Activated CD8-positive, alpha-beta T cell treated with anti-CD3 and anti-CD28 coated beads, Interleukin-2, amount 10 ng/mL, durations not matched to agents 7 days and 5 days (primary cell): ENCODE measurements around the gene GCC2. TPM values are rescaled to one million over a fixed set of nuclear protein-coding genes. Genes with fewer than 3 reads are reported as not detected.

Experiments
- ATAC-seq: fragments of 150-1000 bp; cut with Tn5 transposase; one replicate; pipeline ENCODE4 v1.10.0; 2021; ENCODE audit warnings: moderate library complexity
- CTCF ChIA-PET: fragments of 350-600 bp; sonication (Branson Sonifier 250); formaldehyde crosslinking; loops from one replicate; lab custom pipeline; 2021; ENCODE audit warnings: antibody characterized with exemption; lab: Charles Lee
- POLR2A ChIA-PET: fragments of 350-600 bp; sonication (Branson Sonifier 250); formaldehyde crosslinking; loops from one replicate; lab custom pipeline; 2021; ENCODE audit warnings: antibody characterized with exemption; lab: Charles Lee
- DNase-seq: peaks from one replicate; pipeline ENCODE4 v3.0.0-alpha.2; 2020
- H3K27ac Mint-ChIP-seq: one replicate; pipeline ENCODE4 v1.8.0; 2021; ENCODE audit warnings: mild to moderate bottlenecking, mixed read lengths
- H3K27me3 Mint-ChIP-seq: one replicate; pipeline ENCODE4 v1.8.0; 2021; ENCODE audit warnings: low read depth, mixed read lengths
- H3K36me3 Mint-ChIP-seq: one replicate; pipeline ENCODE4 v1.8.0; 2021; ENCODE audit warnings: low read depth, mixed read lengths
- H3K4me1 Mint-ChIP-seq: one replicate; pipeline ENCODE4 v1.8.0; 2021; ENCODE audit warnings: low read depth, mixed read lengths
- H3K4me3 Mint-ChIP-seq: one replicate; pipeline ENCODE4 v1.8.0; 2021; ENCODE audit warnings: mild to moderate bottlenecking, mixed read lengths
- H3K9me3 Mint-ChIP-seq: one replicate; pipeline ENCODE4 v1.8.0; 2022; ENCODE audit warnings: mixed read lengths; ENCODE audit not compliant: insufficient read depth
- total RNA-seq, 2 experiments: library from RNA; stranded (reverse); gene quantifications; one replicate each; pipeline ENCODE4 v1.2.3, GENCODE V29; 2021

Gene GCC2
- total RNA-seq, 2 experiments from 2014 or later = 38.8 to 41.4 TPM

DNA sequence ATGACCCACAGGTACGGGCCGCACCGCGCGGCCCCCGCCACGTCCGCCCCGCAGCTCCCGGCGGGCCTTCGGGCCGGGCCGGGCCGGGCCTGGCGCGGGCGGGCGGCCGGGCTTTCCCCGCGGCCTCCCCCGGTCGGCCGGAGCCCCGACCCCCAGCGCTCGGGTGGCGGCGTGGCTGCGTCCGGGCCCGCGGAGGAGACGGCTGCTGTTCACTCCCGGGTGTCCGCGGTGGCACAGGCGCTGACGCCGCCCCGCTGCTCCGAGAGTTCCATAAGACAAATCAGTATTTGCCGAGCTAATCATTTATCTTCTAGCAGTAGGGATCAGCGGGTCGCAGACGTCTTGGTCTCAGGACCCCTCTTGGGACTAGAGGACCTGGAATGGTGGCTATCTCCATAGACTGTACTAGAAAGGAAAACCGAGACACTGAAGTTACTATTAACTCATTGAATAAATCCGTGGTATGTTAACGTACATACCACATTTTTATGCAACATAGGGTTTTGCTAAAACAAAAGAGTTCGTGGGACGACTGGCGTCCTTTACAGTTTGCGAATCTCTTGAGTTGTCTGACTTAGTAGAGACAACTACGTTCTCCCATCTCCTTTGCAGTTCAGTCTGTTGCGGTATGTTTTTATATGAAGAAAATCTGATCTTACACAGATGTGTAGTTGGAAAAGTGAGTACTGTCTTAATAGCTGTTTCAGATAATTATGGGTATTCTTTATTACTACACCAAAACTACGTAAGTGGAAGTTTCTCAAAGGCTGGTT is 85.8 kb downstream of the GCC2 start:
- ChIA-PET POLR2A (interaction anchor here (1.2 to 1.5 kb wide), 2 partner anchors 86 kb away, joined by 3 to 4 read pairs; partner anchors contain the start of gene GCC2), CTCF (interaction anchor here (1.1 to 1.8 kb wide), 4 partner anchors 25 to 184 kb away, joined by 3 to 12 read pairs (median 6); partner anchors contain the start of gene RANBP2)
- Mint-ChIP-seq H3K27me3 (no peaks in the 10 kb centered on the region), H3K9me3 (no peaks in the 10 kb centered on the region), H3K27ac (peak overlapping the region; percentile 97), H3K4me3 (peak overlapping the region; percentile 94), H3K4me1 (peaks cover 39% of the 10 kb centered on the region), H3K36me3 (peaks cover 4% of the 10 kb centered on the region)
- ATAC-seq = peak; percentile 34
- DNase-seq = peak; percentile 53

DNA sequence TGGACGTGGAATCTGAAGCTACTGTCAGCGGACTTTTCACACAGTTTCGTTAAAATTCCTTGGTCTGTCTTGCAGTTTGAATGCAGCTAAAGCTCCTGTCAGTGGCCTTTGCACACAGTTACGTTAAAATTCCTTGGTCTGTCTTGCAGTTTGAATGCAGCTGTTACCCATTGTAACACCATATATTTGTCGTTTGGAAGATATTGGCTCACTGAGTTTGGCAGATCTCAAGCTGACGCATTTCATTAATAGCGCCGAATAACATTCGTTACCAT is 86.3 kb downstream of the GCC2 start:
- peak overlapping the region; percentile 93 for H3K4me3 Mint-ChIP-seq
- peaks cover 4% of the 10 kb centered on the region for H3K36me3 Mint-ChIP-seq
- peaks cover 39% of the 10 kb centered on the region for H3K4me1 Mint-ChIP-seq
- H3K27ac Mint-ChIP-seq = no peak overlapping the region
- ATAC-seq (no peak), DNase-seq (no peak)
- H3K9me3 Mint-ChIP-seq = no peaks in the 10 kb centered on the region
- ChIA-PET POLR2A (interaction anchor here (1.2 kb wide), 1 partner anchor 86 kb away, joined by 3 read pairs; the partner anchor contains the start of gene GCC2), CTCF (interaction anchor here (0.9 to 1.8 kb wide), 5 partner anchors 14 to 184 kb away, joined by 3 to 12 read pairs (median 3); partner anchors contain the start of gene RANBP2)
- no peaks in the 10 kb centered on the region for H3K27me3 Mint-ChIP-seq

DNA sequence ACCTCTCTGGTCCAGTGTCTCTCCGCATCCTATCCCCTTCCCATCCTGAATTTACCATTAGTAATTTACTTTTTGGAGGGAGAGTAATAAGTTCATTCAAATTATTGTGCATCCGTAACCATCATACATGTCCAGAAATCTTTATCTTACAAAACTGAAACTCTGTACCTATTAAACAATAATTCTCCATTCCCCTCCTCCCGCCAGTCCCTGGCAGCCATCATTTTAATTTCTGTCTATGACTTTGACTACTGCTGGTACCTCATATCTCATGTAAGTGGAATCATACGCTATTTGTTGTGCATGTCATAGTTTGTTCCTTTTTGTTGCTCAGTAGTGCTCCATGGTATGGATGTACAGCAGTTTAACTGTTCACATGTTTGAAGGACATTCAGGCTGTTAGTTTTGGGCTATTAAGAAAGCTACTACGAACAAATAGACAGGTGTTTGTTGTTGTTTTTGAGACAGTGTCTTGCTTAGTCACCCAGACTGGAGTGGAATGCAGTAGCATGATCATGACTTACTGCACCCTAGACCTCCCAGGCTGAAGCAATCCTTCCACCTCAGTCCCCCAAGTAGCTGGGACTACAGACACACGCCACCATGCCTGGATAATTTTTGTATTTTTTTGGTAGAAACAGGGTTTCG is 87.3 kb downstream of the GCC2 start:
- H3K9me3 Mint-ChIP-seq = no peaks in the 10 kb centered on the region
- H3K4me1 Mint-ChIP-seq = peaks cover 33% of the 10 kb centered on the region
- H3K27ac Mint-ChIP-seq = no peak overlapping the region
- H3K36me3 Mint-ChIP-seq = peaks cover 4% of the 10 kb centered on the region
- ChIA-PET CTCF (interaction anchor here (0.9 to 1.8 kb wide), 5 partner anchors 13 to 183 kb away, joined by 3 to 12 read pairs (median 3); partner anchors contain the start of gene RANBP2), POLR2A (interaction anchor here (1.2 kb wide), 1 partner anchor 87 kb away, joined by 3 read pairs; the partner anchor contains the start of gene GCC2)
- peak overlapping the region; percentile 39 for H3K4me3 Mint-ChIP-seq
- no peaks in the 10 kb centered on the region for H3K27me3 Mint-ChIP-seq
- no peak for ATAC-seq
- DNase-seq = no peak

DNA sequence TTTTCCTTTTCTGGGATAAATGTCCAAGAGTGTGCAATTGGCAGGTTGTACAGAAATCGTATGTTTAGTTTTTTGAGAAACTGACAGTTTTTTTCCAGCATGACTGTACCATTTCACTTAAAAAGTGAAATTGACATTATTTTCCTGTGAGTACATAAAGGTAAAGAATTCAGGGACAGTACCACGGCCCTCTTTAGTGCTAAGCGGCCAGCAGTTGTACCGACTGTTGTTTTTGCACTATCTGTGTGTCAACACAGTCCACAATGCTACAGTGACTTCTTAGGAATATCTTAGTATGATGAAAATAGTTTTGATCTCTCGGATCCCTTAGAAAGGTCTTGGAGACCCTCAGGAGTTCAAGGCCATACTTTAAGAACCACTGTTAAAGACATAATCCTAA is 87.9 kb downstream of the GCC2 start:
- no peak for ATAC-seq
- Mint-ChIP-seq H3K27me3 (no peaks in the 10 kb centered on the region), H3K27ac (no peak overlapping the region), H3K4me3 (no peak overlapping the region), H3K9me3 (no peaks in the 10 kb centered on the region), H3K36me3 (peaks cover 4% of the 10 kb centered on the region), H3K4me1 (peaks cover 32% of the 10 kb centered on the region)
- ChIA-PET POLR2A (no interaction called here), CTCF (interaction anchor here (1.4 kb wide), 1 partner anchor 19 kb away, joined by 3 read pairs; no protein-coding TSS in a partner anchor)
- DNase-seq = no peak

DNA sequence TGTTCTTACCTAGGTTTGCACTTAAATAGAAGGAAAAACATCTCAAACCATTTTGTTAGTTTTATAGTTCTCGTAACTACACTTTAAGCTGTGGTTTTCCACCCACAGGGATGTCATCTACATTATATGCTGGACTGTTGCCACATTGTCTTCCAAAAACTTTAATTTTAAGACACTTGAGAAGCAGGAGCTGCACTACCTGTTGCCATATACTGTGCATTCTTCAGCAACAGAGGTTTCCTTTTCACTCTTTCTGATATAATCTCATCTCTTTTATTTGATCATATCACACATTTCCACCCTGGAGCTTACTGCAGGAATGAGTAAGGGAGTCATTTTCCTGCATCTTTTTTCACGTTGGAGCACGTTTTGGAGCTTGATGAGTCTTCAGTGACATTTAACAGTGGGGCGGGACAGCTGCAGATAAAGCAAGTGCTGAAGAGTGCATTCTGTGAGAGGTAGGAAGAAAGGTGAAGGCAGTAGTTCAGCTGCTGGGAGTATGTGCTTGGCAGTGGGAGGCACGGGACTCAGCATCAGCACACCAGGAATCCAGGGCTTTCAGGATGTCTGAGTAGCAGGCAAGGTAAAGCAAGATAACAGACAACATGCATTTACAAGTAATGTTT is 89.1 kb downstream of the GCC2 start:
- Mint-ChIP-seq H3K27ac (no peak overlapping the region), H3K4me1 (peaks cover 29% of the 10 kb centered on the region), H3K36me3 (peaks cover 11% of the 10 kb centered on the region), H3K4me3 (no peak overlapping the region), H3K9me3 (no peaks in the 10 kb centered on the region), H3K27me3 (no peaks in the 10 kb centered on the region)
- POLR2A ChIA-PET = no interaction called here
- ATAC-seq (no peak), DNase-seq (no peak)
- CTCF ChIA-PET = interaction anchor here (1.0 kb wide), 2 partner anchors 12 to 46 kb away, joined by 3 to 4 read pairs; no protein-coding TSS in a partner anchor

GRCh38 chr2:108541451-108541850 is 92.4 kb downstream of the GCC2 start:
- Mint-ChIP-seq H3K27ac (no peak overlapping the region), H3K4me1 (peaks cover 13% of the 10 kb centered on the region), H3K36me3 (peaks cover 13% of the 10 kb centered on the region), H3K4me3 (no peak overlapping the region), H3K9me3 (no peaks in the 10 kb centered on the region), H3K27me3 (no peaks in the 10 kb centered on the region)
- ChIA-PET CTCF (interaction anchor here (1.2 to 2.3 kb wide), 3 partner anchors 43 to 95 kb away, joined by 4 to 8 read pairs (median 8); no protein-coding TSS in a partner anchor), POLR2A (interaction anchor here (0.9 to 2.2 kb wide), 2 partner anchors 8 to 23 kb away, joined by 3 to 7 read pairs; partner anchors contain the start of gene LIMS1)
- ATAC-seq (no peak), DNase-seq (no peak)

GRCh38 chr2:108542071-108542470 is 93.1 kb downstream of the GCC2 start:
- POLR2A ChIA-PET = interaction anchor here (2.2 kb wide), 1 partner anchor 8 kb away, joined by 7 read pairs; the partner anchor contains the start of gene LIMS1
- H3K4me3 Mint-ChIP-seq = no peak overlapping the region
- peaks cover 11% of the 10 kb centered on the region for H3K4me1 Mint-ChIP-seq
- no peak overlapping the region for H3K27ac Mint-ChIP-seq
- no peaks in the 10 kb centered on the region for H3K9me3 Mint-ChIP-seq
- peaks cover 13% of the 10 kb centered on the region for H3K36me3 Mint-ChIP-seq
- ATAC-seq (no peak), DNase-seq (no peak)
- H3K27me3 Mint-ChIP-seq = no peaks in the 10 kb centered on the region
- CTCF ChIA-PET = interaction anchor here (1.2 to 2.3 kb wide), 3 partner anchors 42 to 95 kb away, joined by 4 to 8 read pairs (median 8); no protein-coding TSS in a partner anchor

DNA sequence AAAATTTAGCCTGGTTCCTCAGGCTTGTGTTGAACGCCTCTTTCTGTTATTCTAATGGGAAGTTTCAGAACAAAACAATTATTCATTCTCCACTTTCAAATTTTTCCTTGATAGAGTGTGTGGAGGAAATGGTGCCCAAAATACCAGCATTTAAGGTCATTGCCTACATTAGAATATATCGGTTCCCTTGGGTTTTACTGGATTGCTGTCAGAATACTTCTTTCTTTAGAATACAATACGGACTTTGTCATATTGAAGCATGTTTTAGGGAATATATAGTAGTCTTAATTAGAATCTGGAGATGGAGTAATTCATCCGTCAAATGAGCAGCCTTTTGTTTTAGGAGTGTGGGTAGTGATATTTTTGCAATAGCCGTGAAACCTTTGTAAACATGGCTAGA is 98.6 kb downstream of the GCC2 start:
- POLR2A ChIA-PET = no interaction called here

DNA sequence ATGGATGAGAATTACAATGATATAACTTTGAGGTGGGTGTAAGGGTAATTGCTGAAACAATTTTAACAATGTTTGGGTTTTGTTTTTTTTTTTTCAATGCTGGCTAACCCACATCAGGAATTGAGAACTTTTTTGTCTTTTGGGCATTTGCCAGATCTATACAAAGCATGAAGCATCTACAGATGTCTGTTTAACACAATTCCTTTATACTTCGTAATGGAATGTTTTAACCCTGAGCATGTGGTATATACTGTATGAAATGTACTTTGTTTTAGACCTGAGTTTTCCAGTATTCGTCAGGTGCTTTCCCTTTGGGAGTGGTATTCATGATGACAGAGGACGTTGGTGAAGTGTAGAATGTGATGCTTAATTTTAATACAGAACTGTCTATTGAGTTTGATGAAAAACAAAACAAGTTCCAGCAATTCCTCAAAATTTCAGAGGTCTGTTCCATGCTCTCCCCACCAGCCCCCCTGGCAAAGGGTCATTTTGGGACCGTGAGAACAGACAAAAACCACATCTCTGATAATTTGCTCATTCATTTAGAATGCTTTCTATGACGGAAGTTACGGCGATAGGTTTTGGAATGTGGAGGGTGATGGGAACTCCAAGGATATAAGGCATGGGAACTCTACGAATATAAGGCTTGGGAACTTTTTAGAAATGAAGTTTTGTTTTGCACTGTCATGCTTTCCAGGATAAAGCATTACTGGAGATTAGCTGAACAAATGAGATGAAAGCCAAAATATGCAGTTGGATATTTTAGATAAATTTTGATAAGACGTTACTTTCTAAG is 99.4 kb downstream of the GCC2 start:
- POLR2A ChIA-PET = no interaction called here
- CTCF ChIA-PET = interaction anchor here (1.1 kb wide), 1 partner anchor 36 kb away, joined by 4 read pairs; no protein-coding TSS in a partner anchor

More for the DNA sequence above, 98.6 kb downstream of the GCC2 start:
- Mint-ChIP-seq H3K27ac (no peak overlapping the region), H3K4me3 (no peak overlapping the region), H3K36me3 (peaks cover 9% of the 10 kb centered on the region), H3K27me3 (no peaks in the 10 kb centered on the region), H3K9me3 (no peaks in the 10 kb centered on the region), H3K4me1 (no peaks in the 10 kb centered on the region)
- CTCF ChIA-PET = interaction anchor here (1.1 kb wide), 1 partner anchor 37 kb away, joined by 4 read pairs; no protein-coding TSS in a partner anchor
- DNase-seq (no peak), ATAC-seq (no peak)

GRCh38 chr2:108552566-108552965 is 103.6 kb downstream of the GCC2 start:
- ATAC-seq (no peak), DNase-seq (no peak)
- Mint-ChIP-seq H3K36me3 (no peaks in the 10 kb centered on the region), H3K9me3 (no peaks in the 10 kb centered on the region), H3K27me3 (no peaks in the 10 kb centered on the region), H3K4me1 (no peaks in the 10 kb centered on the region), H3K27ac (no peak overlapping the region), H3K4me3 (no peak overlapping the region)
- ChIA-PET CTCF (no interaction called here), POLR2A (no interaction called here)

More for the DNA sequence above, 99.4 kb downstream of the GCC2 start:
- no peaks in the 10 kb centered on the region for H3K27me3 Mint-ChIP-seq
- no peak overlapping the region for H3K4me3 Mint-ChIP-seq
- no peaks in the 10 kb centered on the region for H3K4me1 Mint-ChIP-seq
- DNase-seq = no peak
- H3K9me3 Mint-ChIP-seq = no peaks in the 10 kb centered on the region
- peaks cover 6% of the 10 kb centered on the region for H3K36me3 Mint-ChIP-seq
- H3K27ac Mint-ChIP-seq = no peak overlapping the region
- no peak for ATAC-seq
